ENCODE results near the gene PNRC2. TPM values are rescaled to one million over a fixed set of nuclear protein-coding genes. Genes with fewer than 3 reads are reported as not detected.

PNRC2 gene
- total and polyA plus RNA-seq, 10 of the 15 experiments (the other 5 are each of a cell fraction or from before 2014, with no cell fraction given) = 106 to 205 (median 163) TPM

GRCh38 chr1:23964235-23964668 is 4.6 kb downstream of the PNRC2 start (continued):
- TF ChIP-seq POLR2AphosphoS5 (IDR thresholded peaks at IDR 0.05; ENCODE audit: low read length) (peak; percentile 58; the same call in 1 of the 2 replicates), JUNB (IDR thresholded peaks at IDR 0.05) (peak; percentile 10; the same call in 1 of the 2 replicates), E2F4 (IDR thresholded peaks at IDR 0.05; ENCODE audit: low read depth, low read length) (no peak), SMAD1 (IDR thresholded peaks at IDR 0.05; ENCODE audit: low read depth, partially characterized antibody) (peak; percentile 16), PML (IDR thresholded peaks at IDR 0.05; ENCODE audit: low read length) (peak; percentile 68; the same call in 1 of the 2 replicates), ETV6 (conservative IDR thresholded peaks at IDR 0.05 in 1 of 2, IDR thresholded peaks at IDR 0.05 in 1 of 2; ENCODE audit: borderline replicate concordance in 1 of 2, low read depth in 1 of 2) (no peak), BCL11A (IDR thresholded peaks at IDR 0.05; ENCODE audit: low read depth, low read length) (no peak), ZNF274 (IDR thresholded peaks at IDR 0.05; ENCODE audit: insufficient read depth, insufficient read length) (no peak), IKZF1 (conservative IDR thresholded peaks at IDR 0.05) (0 out of 2 replicates have a peak, but pooled peaks have one; percentile 7), YBX1 (IDR thresholded peaks at IDR 0.05) (no peak), NR2F1 (conservative IDR thresholded peaks at IDR 0.05) (no peak), YY1 (IDR thresholded peaks at IDR 0.05; ENCODE audit: low read depth, low read length) (no peak), ZNF24 (IDR thresholded peaks at IDR 0.05) (no peak), ZBTB40 (IDR thresholded peaks at IDR 0.05; ENCODE audit: borderline replicate concordance) (no peak), SRF (IDR thresholded peaks at IDR 0.05; ENCODE audit: low read depth in 2 of 2, low read length in 2 of 2) (0 out of 4 replicates have a peak, but pooled peaks of 1 of the 2 experiments have one; percentile 28), SREBF1 (IDR thresholded peaks at IDR 0.05; ENCODE audit: low read length) (no peak), KAT2A (conservative IDR thresholded peaks at IDR 0.05; ENCODE audit: control insufficient read depth, low read depth, low read length) (no peak), PRDM15 (CRISPR knock-in tag; IDR thresholded peaks at IDR 0.05) (no peak), TCF12 (IDR thresholded peaks at IDR 0.05; ENCODE audit: low read depth, low read length) (no peak), CEBPZ (IDR thresholded peaks at IDR 0.05; ENCODE audit: low read depth, low read length) (no peak)
